Neural cell (in vitro differentiated cells): Measurements from ENCODE around the gene VCP. TPM values are rescaled to one million over a fixed set of nuclear protein-coding genes. Genes with fewer than 3 reads are reported as not detected.

Source experiments
- H2AFZ ChIP-seq: fragments of 200-600, 300-800 bp; sonication (generic), shearing (Covaris generic); 2 replicates; pipeline ENCODE4 v1.6.0; 2014; ENCODE audit warnings: low read depth, mild to moderate bottlenecking, antibody characterized with exemption, low read length, moderate library complexity
- H3F3A ChIP-seq: fragments of 200-600 bp; shearing (Covaris generic); 2 replicates; pipeline ENCODE4 v1.6.1; 2016; ENCODE audit warnings: mild to moderate bottlenecking, moderate library complexity, mixed read lengths, antibody characterized with exemption, low read length; ENCODE audit not compliant: insufficient read depth, poor library complexity, severe bottlenecking
- H3K27ac ChIP-seq: fragments of 200-600, 300-800 bp; sonication (generic), shearing (Covaris generic); 2 replicates; pipeline ENCODE4 v1.5.1; 2014; ENCODE audit warnings: mild to moderate bottlenecking, low read length, moderate library complexity
- H3K27me3 ChIP-seq: fragments of 300-800, 200-600 bp; sonication (generic), shearing (Covaris generic); 2 replicates; pipeline ENCODE4 v1.6.0; 2014; ENCODE audit warnings: mild to moderate bottlenecking, low read depth, low read length, moderate library complexity; ENCODE audit not compliant: insufficient read depth
- H3K36me3 ChIP-seq: fragments of 300-800, 200-600 bp; sonication (generic), shearing (Covaris generic); 2 replicates; pipeline ENCODE4 v1.5.1; 2014; ENCODE audit warnings: mild to moderate bottlenecking, antibody characterized with exemption, low read length, moderate library complexity; ENCODE audit not compliant: insufficient read depth
- H3K4me2 ChIP-seq: fragments of 300-800, 200-600 bp; sonication (generic), shearing (Covaris generic); 2 replicates; pipeline ENCODE4 v1.6.0; 2014; ENCODE audit warnings: mild to moderate bottlenecking, low read length
- H3K4me3 ChIP-seq: fragments of 300-800, 200-600 bp; sonication (generic), shearing (Covaris generic); 2 replicates; pipeline ENCODE4 v1.5.1; 2014; ENCODE audit warnings: mild to moderate bottlenecking, low read length, moderate library complexity
- H3K79me2 ChIP-seq: fragments of 200-600 bp; shearing (Covaris generic); replicated peaks from 2 replicates; pipeline ENCODE4 v1.6.0; 2014; ENCODE audit warnings: mild to moderate bottlenecking, low read length, moderate library complexity; ENCODE audit not compliant: insufficient read depth
- H3K9ac ChIP-seq: fragments of 300-800, 200-600 bp; sonication (generic), shearing (Covaris generic); 2 replicates; pipeline ENCODE4 v1.6.1; 2016; ENCODE audit warnings: mild to moderate bottlenecking, low read length, mixed read lengths
- H3K9me2 ChIP-seq: fragments of 200-600 bp; shearing (Covaris generic); 2 replicates; pipeline ENCODE4 v1.6.1; 2016; ENCODE audit warnings: mild to moderate bottlenecking, low read length, mixed read lengths; ENCODE audit not compliant: insufficient read depth
- H3K9me3 ChIP-seq: fragments of 200-600, 300-800 bp; sonication (generic), shearing (Covaris generic); 2 replicates; pipeline ENCODE4 v1.6.1; 2016; ENCODE audit warnings: mild to moderate bottlenecking, mixed run types, low read length, moderate library complexity, mixed read lengths
- H4K20me1 ChIP-seq: fragments of 200-600 bp; shearing (Covaris generic); 2 replicates; pipeline ENCODE4 v1.6.1; 2016; ENCODE audit warnings: mild to moderate bottlenecking, mixed run types; ENCODE audit not compliant: insufficient read depth
- EP300 ChIP-seq: fragments of 450-650 bp; conservative IDR thresholded peaks from 2 replicates; pipeline ENCODE4 v1.6.1; 2014; ENCODE audit warnings: antibody characterized with exemption, mild to moderate bottlenecking, moderate library complexity; ENCODE audit not compliant: poor library complexity, severe bottlenecking
- EZH2 ChIP-seq: fragments of 200-600, 300-800 bp; shearing (Covaris generic), sonication (generic); IDR thresholded peaks from 2 replicates; pipeline ENCODE4 v1.6.1; 2014; ENCODE audit warnings: antibody characterized with exemption, low read length, borderline replicate concordance, mild to moderate bottlenecking; ENCODE audit not compliant: insufficient read depth, poor library complexity, severe bottlenecking
- MXI1 ChIP-seq: fragments of 450-650 bp; conservative IDR thresholded peaks from 2 replicates; pipeline ENCODE4 v1.6.1; 2014; ENCODE audit warnings: antibody characterized with exemption, mild to moderate bottlenecking; ENCODE audit not compliant: poor library complexity, severe bottlenecking
- POLR2AphosphoS5 ChIP-seq: IDR thresholded peaks from 2 replicates; pipeline ENCODE4 v1.6.1; 2012
- RAD21 ChIP-seq: fragments of 450-650 bp; conservative IDR thresholded peaks from 2 replicates; pipeline ENCODE4 v1.6.1; 2014; ENCODE audit warnings: antibody characterized with exemption, mild to moderate bottlenecking, moderate library complexity
- SMC3 ChIP-seq: fragments of 450-650 bp; conservative IDR thresholded peaks from 2 replicates; pipeline ENCODE4 v1.6.1; 2014; ENCODE audit warnings: antibody characterized with exemption, mild to moderate bottlenecking, moderate library complexity; ENCODE audit not compliant: poor library complexity
- TAF1 ChIP-seq: IDR thresholded peaks from 2 replicates; pipeline ENCODE4 v1.6.1; 2012; ENCODE audit warnings: low read depth
- polyA plus RNA-seq: library from polyadenylated mRNA; depleted of rRNA; stranded (reverse); fragments of >200 nt; gene quantifications from 2 replicates; pipeline ENCODE4 v1.2.3, GENCODE V29; 2014
- TF ChIP-seq, protein P1 (sequence below): IDR thresholded peaks from 2 replicates; pipeline ENCODE4 v1.6.1; 2012; ENCODE audit warnings: borderline replicate concordance
- TF ChIP-seq, protein P2 (sequence below): fragments of 450-650 bp; IDR thresholded peaks from 2 replicates; pipeline ENCODE4 v1.5.1; 2014; ENCODE audit warnings: antibody characterized with exemption, mild to moderate bottlenecking, moderate library complexity; ENCODE audit not compliant: poor library complexity, severe bottlenecking

The VCP gene
- polyA plus RNA-seq, 1 donor from 2014 or later: 139 TPM

DNA sequence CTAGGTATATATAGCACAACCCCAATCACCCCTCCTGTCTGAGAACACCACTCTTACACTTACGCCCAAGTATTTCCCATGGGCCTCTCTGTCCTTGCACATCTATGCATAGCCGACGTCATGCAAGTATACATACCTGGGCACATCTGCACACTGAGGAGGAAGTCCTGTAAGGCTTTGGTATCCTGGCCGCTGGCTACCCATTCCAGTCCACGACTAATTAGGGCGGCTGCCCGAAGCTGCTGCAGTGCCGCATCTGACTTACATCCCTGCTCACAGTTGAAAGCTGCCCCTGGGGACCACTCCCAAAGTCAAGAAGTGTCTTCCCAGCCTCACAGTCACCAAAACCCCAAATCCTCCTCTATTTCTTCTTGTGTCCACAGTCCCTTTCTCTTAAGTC lies 2.4 kb upstream of the VCP start:
- H4K20me1 ChIP-seq: peaks cover 14% of the 10 kb centered on the region
- H3K4me2 ChIP-seq: no peak overlapping the region
- H3K27me3 ChIP-seq: no peaks in the 10 kb centered on the region
- no peak overlapping the region for H3K4me3 ChIP-seq
- no peak overlapping the region for H3K9ac ChIP-seq
- no peaks in the 10 kb centered on the region for H3K9me3 ChIP-seq
- no peaks in the 10 kb centered on the region for H3K36me3 ChIP-seq
- H3K27ac ChIP-seq: no peak overlapping the region
- H3K79me2 ChIP-seq: peaks cover 35% of the 10 kb centered on the region
- H3F3A ChIP-seq: no peaks in the 10 kb centered on the region
- TF ChIP-seq RAD21 (no peak), MXI1 (no peak), EP300 (no peak), TAF1 (no peak), EZH2 (no peak), POLR2AphosphoS5 (no peak), SMC3 (no peak)
- TF ChIP-seq, protein P1, sequence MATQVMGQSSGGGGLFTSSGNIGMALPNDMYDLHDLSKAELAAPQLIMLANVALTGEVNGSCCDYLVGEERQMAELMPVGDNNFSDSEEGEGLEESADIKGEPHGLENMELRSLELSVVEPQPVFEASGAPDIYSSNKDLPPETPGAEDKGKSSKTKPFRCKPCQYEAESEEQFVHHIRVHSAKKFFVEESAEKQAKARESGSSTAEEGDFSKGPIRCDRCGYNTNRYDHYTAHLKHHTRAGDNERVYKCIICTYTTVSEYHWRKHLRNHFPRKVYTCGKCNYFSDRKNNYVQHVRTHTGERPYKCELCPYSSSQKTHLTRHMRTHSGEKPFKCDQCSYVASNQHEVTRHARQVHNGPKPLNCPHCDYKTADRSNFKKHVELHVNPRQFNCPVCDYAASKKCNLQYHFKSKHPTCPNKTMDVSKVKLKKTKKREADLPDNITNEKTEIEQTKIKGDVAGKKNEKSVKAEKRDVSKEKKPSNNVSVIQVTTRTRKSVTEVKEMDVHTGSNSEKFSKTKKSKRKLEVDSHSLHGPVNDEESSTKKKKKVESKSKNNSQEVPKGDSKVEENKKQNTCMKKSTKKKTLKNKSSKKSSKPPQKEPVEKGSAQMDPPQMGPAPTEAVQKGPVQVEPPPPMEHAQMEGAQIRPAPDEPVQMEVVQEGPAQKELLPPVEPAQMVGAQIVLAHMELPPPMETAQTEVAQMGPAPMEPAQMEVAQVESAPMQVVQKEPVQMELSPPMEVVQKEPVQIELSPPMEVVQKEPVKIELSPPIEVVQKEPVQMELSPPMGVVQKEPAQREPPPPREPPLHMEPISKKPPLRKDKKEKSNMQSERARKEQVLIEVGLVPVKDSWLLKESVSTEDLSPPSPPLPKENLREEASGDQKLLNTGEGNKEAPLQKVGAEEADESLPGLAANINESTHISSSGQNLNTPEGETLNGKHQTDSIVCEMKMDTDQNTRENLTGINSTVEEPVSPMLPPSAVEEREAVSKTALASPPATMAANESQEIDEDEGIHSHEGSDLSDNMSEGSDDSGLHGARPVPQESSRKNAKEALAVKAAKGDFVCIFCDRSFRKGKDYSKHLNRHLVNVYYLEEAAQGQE: no peak
- TF ChIP-seq, protein P2, sequence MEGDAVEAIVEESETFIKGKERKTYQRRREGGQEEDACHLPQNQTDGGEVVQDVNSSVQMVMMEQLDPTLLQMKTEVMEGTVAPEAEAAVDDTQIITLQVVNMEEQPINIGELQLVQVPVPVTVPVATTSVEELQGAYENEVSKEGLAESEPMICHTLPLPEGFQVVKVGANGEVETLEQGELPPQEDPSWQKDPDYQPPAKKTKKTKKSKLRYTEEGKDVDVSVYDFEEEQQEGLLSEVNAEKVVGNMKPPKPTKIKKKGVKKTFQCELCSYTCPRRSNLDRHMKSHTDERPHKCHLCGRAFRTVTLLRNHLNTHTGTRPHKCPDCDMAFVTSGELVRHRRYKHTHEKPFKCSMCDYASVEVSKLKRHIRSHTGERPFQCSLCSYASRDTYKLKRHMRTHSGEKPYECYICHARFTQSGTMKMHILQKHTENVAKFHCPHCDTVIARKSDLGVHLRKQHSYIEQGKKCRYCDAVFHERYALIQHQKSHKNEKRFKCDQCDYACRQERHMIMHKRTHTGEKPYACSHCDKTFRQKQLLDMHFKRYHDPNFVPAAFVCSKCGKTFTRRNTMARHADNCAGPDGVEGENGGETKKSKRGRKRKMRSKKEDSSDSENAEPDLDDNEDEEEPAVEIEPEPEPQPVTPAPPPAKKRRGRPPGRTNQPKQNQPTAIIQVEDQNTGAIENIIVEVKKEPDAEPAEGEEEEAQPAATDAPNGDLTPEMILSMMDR: no peak
- no peak overlapping the region for H2AFZ ChIP-seq
- H3K9me2 ChIP-seq: no peaks in the 10 kb centered on the region

DNA sequence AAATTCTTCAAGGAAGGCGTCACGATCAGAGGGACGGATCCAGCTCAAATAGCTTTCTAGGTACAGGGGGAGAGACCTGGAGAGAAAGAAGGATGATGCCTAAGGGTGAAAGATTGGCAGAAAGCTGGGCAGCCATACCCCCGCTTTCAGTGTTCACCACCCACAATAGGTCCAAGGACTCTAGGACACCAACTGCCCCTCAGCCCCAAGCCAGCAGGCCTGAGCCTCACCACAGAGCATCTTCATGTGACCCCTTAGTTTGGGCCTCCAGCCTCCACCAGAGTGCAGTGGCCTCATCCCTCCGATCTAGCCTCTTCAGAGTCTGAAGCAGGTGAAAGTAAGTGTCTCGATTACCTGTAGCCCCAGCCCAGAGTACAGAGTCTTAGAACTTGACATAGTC lies 1.7 kb upstream of the VCP start:
- Histone ChIP-seq H3F3A (no peaks in the 10 kb centered on the region), H4K20me1 (peaks cover 14% of the 10 kb centered on the region), H3K4me2 (no peak overlapping the region), H3K4me3 (no peak overlapping the region), H3K27ac (no peak overlapping the region), H3K79me2 (peaks cover 40% of the 10 kb centered on the region), H3K36me3 (no peaks in the 10 kb centered on the region), H2AFZ (no peak overlapping the region), H3K9me3 (no peaks in the 10 kb centered on the region), H3K9ac (no peak overlapping the region), H3K9me2 (no peaks in the 10 kb centered on the region), H3K27me3 (no peaks in the 10 kb centered on the region)
- TF ChIP-seq EZH2 (no peak), MXI1 (no peak), POLR2AphosphoS5 (no peak), EP300 (no peak), TAF1 (no peak), RAD21 (no peak), SMC3 (no peak)
- TF ChIP-seq, protein P1: no peak
- TF ChIP-seq, protein P2: no peak
